IPS-11a (cell line): Measurements from ENCODE around the gene CDC42BPG.

ENCODE experiments used
- H3K4me3 ChIP-seq: one replicate; pipeline ENCODE4 v1.5.1; 2013; ENCODE audit warnings: low read depth, low read length, control low read depth

CDC42BPG gene

GRCh38 chr11:64844330-64845128, at the start of gene CDC42BPG:
Gene CDC42BPG (minus strand): TSS chr11:64844653. CDS start chr11:64844569, 84 bp downstream.
- H3K4me3 ChIP-seq = peak within 1 kb of the TSS; percentile 72

GRCh38 chr11:64893194-64894069, 49.0 kb upstream of the CDC42BPG start:
- no peak overlapping the region for H3K4me3 ChIP-seq

GRCh38 chr11:64892838-64893193, 48.4 kb upstream of the CDC42BPG start:
- no peak overlapping the region for H3K4me3 ChIP-seq

- no peak overlapping the region for H3K4me3 ChIP-seq
Measured at GRCh38 chr11:64892411-64892831, 48.0 kb upstream of the CDC42BPG start.

GRCh38 chr11:64891880-64892279, 47.4 kb upstream of the CDC42BPG start:
- no peak overlapping the region for H3K4me3 ChIP-seq

- no peak overlapping the region for H3K4me3 ChIP-seq
Measured at GRCh38 chr11:64891215-64891848, 46.9 kb upstream of the CDC42BPG start.

GRCh38 chr11:64890522-64890939, 46.1 kb upstream of the CDC42BPG start:
- H3K4me3 ChIP-seq = no peak overlapping the region

GRCh38 chr11:64888729-64889511, 44.5 kb upstream of the CDC42BPG start:
- no peak overlapping the region for H3K4me3 ChIP-seq

GRCh38 chr11:64888406-64888728, 43.9 kb upstream of the CDC42BPG start:
- no peak overlapping the region for H3K4me3 ChIP-seq

- no peak overlapping the region for H3K4me3 ChIP-seq
Measured at GRCh38 chr11:64887757-64888405, 43.4 kb upstream of the CDC42BPG start.

- no peak overlapping the region for H3K4me3 ChIP-seq
Measured at GRCh38 chr11:64887234-64887756, 42.8 kb upstream of the CDC42BPG start.

- no peak overlapping the region for H3K4me3 ChIP-seq
Measured at GRCh38 chr11:64885367-64886286, 41.2 kb upstream of the CDC42BPG start.

GRCh38 chr11:64884019-64884418, 39.6 kb upstream of the CDC42BPG start:
- H3K4me3 ChIP-seq = no peak overlapping the region

- H3K4me3 ChIP-seq = no peak overlapping the region
Measured at GRCh38 chr11:64883575-64883974, 39.1 kb upstream of the CDC42BPG start.

GRCh38 chr11:64882243-64882642, 37.8 kb upstream of the CDC42BPG start:
- H3K4me3 ChIP-seq = no peak overlapping the region

GRCh38 chr11:64881476-64881875, 37.0 kb upstream of the CDC42BPG start:
- H3K4me3 ChIP-seq = no peak overlapping the region

- H3K4me3 ChIP-seq = no peak overlapping the region
Measured at GRCh38 chr11:64880240-64881001, 36.0 kb upstream of the CDC42BPG start.

GRCh38 chr11:64879244-64879900, 34.9 kb upstream of the CDC42BPG start:
- H3K4me3 ChIP-seq = peak overlapping the region; percentile 89
